GM12878 (cell line): ENCODE results near the gene SUSD6.
"Not testable (repeated sequence)": the region's sequence is repeated elsewhere in the genome, so short reads cannot be mapped to it uniquely, and the experiment has no call there.

Experiments
- CTCF ChIP-seq, 3 experiments: IDR thresholded peaks in 2 of 3; conservative IDR thresholded peaks in 1 of 3; 2 replicates each; pipeline ENCODE4 v1.5.1; 2011; ENCODE audit warnings: low read depth in 3 of 3, low read length in 3 of 3, mild to moderate bottlenecking in 3 of 3, control low read depth in 2 of 3, moderate library complexity in 2 of 3, inconsistent platforms in 1 of 3, mixed read lengths in 1 of 3; ENCODE audit not compliant: control insufficient read depth in 2 of 3, insufficient read depth in 1 of 3; ENCODE audit errors: extremely low read depth in 1 of 3
- POLR2AphosphoS5 ChIP-seq: IDR thresholded peaks from 2 replicates; pipeline ENCODE4 v1.6.1; 2011; ENCODE audit warnings: mild to moderate bottlenecking, low read length, inconsistent platforms
- SIX5 ChIP-seq: IDR thresholded peaks from 2 replicates; pipeline ENCODE4 v1.6.1; 2011; ENCODE audit warnings: mild to moderate bottlenecking, low read depth, low read length, moderate library complexity; ENCODE audit not compliant: severe bottlenecking
- USF2 ChIP-seq: IDR thresholded peaks from 2 replicates; pipeline ENCODE4 v1.6.1; 2011; ENCODE audit warnings: low read depth, low read length, improper control_type of control experiment, borderline replicate concordance

- not testable (repeated sequence) for TF ChIP-seq CTCF (IDR thresholded peaks at IDR 0.05 in 2 of 3, conservative IDR thresholded peaks at IDR 0.05 in 1 of 3; ENCODE audit: control insufficient read depth in 2 of 3, extremely low read depth in 1 of 3, insufficient read depth in 1 of 3, low read depth in 3 of 3, low read length in 3 of 3); SIX5; USF2; POLR2AphosphoS5
Observed at GRCh38 chr14:69718614-69719013, 107.2 kb downstream of the SUSD6 start.
